Activated CD4-positive, alpha-beta T cell treated with anti-CD3 and anti-CD28 coated beads for 4 hours (primary cell): ENCODE results near the gene CALU.

ENCODE experiments used
- DNase-seq, 2 donors: peaks; one replicate each; pipeline ENCODE4 v3.0.0-alpha.2; 2020

The CALU gene

DNA sequence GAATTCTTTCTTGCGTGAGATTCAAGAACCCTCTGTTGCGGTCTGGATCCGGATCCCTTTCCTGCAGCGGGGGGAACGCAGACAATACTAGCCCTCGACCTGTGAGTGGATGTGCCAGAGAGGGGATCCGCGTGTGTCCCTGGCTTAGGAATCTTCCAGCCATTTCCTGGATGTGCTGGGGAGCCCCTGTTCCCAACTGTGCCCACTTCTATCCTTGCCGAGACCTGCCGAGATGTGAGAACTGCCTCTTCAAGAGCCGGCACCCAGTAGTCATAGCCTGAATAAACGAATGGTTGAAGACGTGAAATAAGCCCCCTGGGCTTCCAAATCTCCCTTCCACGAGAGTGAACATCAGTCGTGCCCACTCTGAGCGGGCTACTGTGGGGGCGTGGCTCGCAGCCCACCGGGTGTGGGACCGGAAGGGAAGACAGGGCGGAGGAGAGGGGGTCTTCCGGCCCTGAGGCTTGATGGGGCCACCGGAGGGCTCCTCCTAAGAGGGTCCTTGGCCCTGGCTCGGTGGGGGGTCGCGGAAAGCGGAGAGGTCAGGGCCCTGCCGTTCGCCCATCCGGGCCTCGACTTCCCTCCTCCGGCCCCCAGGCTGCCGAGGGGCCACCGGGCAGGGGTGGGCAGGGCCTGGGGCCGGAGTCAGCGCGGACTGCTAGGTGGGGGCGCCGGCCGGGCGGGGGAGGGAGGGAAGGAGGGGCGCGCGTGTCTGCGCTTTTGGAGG, 51.3 kb downstream of the CALU start:
- no peak for DNase-seq

DNA sequence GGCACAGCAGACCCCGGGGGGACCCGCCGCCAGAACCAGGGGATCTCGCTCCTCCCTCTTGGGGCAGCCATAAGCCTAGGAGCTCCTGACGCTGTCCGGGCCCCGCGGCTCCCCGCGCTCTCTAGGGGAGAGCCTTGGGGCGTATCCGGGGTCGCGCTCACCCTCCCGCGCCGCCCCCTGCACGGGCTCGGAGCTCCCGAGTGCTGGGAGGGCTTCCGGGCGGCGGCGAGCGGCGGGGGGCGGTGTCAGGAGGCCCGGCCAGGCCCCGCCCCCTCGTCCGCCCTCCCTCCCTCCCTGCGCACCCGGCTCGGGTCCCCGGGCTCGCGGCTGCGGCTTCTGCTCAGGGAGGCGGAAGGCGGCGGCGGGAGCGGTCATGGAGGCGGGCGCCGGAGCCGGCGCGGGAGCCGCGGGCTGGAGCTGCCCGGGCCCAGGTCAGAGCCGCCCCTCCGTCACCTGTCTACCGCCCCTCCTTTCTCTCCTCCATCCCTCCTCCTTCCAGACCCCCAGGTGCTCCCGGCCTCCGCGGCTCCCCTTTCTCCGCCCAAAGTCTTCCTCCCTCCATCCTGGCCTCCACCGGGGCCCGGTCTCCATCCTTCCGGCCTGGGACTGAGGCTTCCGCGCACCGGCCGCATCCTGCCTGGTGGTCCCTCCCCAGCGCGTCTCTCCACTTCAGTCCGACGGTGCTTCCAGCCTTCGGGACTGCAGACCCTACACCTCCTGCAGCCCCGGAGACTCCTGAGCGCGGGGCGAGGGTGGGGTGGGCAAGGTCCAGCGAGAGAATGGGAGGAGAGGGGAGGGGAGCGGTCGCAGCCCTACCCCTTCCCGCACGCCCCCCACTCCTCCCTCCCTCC, 52.2 kb downstream of the CALU start, which contains the start of gene CCDC136:
Gene CCDC136, plus strand, starts transcription at position 848 of the 851 bp plus-strand sequence. CDS start 444 bp downstream, outside the sequence.
- DNase-seq = peak; percentile 74 to 76

DNA sequence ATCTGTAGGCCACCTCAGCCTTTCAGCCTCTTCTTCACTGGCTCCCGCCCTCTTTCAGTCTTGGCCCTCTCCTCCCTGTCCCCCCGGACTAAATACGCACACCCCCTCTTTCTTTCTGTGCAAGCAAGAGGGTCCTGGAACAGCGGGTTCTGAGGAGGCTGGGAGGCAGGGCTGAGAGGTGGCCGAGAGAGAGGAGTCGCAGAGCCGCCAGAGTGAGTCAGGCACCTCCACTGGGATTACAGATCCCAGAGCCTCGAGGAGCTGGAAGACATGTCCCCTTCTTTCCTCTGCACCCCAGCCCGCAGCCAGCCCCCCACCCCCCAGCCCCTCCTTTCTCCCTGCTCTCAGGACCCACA, 52.8 kb downstream of the CALU start:
- DNase-seq = no peak

DNA sequence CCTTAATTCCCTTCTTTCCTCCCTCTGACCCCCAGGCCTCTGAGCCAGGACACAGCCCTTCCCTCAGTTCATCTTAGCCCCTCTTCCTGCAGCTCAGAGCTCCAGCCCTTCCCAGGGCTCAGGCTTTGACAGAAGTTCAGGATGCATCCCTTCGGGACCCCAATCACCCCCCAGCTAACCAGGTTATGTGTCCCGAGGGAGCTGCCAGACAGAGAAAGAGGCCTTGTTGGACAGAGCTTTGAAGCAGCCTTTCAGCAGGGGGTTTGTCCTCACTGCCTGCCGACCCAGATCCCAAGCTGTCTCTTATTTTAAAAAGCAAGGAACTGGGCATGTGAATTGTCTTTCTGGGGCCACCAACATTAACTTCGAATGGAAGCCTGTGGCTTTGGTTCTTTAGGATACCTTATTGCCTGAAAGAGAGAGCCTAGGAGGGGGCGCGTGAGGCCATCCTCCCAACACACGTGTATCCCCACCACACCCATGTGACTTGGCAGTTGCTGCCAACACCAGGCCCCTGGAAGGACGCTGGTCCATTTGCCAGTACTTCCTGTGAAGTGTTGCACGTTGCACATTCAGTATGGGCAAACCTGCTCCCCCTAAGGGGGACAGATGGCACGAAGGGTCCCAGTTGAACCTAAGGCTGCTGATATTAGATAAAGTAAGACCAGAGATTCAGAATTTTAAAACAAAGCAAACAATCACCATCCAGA, 53.5 kb downstream of the CALU start:
- no peak for DNase-seq

DNA sequence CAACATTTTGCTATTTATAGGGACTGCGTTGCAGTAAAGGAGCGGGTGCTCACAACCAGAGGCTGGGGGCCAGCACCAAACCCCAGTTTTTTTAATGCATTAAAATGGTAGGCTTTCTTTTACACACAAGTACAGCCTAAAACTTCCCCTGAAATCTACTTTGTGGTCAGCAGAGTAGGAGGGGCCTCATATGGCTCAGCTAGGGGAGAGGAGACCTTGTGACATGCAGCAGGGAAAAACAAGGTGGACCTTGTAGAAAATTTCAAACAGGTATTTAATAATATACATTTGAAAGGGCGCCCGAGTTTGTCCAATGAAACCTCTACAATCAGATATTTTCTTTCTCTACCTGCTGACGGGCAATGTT, 54.0 kb downstream of the CALU start:
- no peak for DNase-seq

DNA sequence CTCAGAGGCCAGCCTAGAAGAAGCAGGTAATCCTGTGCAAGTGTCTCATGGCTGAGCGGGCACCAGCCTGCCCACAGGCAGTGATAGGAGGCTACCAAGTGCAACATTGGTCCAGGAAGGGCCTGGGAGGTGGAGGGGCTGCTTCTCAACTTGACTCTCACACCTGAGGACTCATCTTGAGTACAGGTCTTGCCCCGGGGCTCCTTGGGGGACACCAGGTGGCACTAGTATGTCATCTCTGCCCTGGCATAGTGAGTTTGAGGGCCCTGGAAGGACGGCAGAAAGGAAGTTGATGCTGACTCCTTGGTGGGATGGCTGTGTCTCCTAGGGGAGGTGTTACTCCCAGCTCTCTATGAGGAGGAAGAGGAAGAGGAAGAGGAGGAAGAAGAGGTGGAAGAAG, 54.9 kb downstream of the CALU start:
- no peak for DNase-seq

DNA sequence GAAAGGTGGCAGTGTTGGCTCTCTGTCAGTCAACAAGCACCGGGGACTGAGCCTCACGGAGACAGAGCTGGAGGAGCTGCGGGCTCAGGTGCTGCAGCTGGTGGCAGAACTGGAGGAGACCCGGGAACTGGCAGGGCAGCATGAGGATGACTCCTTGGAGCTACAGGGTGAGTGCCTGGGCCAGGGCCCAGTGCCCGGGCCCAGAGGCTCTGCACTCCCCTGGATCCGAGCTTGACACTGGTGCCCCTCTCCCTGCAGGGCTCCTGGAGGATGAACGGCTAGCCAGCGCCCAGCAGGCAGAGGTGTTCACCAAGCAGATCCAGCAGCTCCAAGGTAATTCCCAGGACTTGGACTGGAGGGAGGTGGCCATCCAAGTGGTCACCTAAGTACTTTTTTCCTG, 55.3 kb downstream of the CALU start:
- DNase-seq = no peak

DNA sequence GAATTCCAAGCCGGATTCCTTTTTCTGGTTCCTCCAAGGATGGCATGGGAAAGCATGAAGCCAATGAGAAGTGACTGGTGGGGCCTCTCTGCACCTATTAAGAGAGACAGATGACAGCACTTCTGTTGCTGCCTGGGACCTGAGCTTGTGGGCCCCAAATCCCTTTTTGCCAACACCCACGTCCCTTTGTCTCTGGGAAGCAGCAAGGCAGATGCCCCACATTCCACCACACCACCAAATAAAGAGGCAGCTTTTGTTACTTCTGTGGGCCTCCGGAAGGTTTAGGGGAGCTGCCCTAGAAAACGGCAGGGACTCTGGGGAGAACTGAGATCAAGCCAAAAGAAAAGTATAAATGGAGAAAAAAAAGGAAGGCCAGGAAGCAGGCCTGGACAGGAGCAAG, 56.0 kb downstream of the CALU start:
- DNase-seq = no peak

DNA sequence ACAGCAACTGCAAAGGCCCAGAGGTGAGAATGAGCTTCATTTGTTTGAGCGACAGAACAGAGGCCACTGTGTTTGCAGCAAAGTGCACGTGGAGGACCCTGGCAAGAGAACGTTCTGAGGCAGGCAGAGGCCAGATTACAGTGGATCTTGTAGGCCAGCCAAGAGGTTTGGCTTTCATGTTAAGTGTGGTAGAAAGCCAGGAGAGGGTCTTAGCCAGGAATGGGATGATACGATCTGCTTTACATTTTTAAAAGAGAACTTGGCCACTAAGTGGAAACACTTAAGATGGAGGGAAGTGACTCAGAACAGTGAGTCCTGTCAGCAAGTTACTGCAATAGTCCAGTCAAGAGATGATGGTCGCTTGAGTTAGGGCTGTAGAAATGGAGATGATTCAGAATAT, 57.2 kb downstream of the CALU start:
- no peak for DNase-seq

DNA sequence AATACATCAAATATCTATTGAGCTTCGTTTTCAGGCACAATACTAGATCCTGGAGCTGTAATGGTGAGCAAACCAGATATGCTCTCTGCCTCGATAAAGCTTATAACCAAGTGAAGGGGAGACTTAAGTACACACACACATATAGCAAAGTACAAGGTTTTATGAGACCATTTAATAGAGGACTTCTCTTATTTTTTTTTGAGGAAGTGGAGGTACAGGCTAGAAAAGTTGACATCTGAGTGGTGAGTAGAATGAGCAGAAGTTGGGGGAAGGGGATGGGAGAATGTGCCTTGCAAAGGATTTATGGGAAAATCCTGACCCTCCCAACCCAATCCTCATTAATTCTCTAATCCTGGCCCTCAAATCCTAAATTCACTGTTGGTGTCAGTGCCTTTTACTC, 60.3 kb downstream of the CALU start:
- no peak for DNase-seq

DNA sequence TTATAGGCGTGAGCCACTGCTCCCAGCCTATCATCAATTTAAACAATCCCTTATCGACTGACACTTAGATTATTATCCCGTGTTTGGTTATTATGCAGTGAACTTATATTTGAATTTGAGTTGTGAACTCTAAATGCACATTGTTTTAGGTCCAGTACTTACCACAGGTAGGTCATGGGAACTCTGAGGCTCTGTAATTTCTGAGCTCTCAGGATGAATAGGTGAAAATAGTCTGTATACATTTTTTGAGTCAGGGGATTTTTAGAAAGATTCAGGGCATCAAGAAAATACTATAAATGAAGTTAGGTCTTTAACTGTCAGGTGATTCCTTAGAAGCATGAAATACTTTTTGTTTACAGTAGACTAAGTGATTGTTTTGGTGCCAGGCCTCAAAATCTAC, 61.4 kb downstream of the CALU start:
- DNase-seq = no peak

DNA sequence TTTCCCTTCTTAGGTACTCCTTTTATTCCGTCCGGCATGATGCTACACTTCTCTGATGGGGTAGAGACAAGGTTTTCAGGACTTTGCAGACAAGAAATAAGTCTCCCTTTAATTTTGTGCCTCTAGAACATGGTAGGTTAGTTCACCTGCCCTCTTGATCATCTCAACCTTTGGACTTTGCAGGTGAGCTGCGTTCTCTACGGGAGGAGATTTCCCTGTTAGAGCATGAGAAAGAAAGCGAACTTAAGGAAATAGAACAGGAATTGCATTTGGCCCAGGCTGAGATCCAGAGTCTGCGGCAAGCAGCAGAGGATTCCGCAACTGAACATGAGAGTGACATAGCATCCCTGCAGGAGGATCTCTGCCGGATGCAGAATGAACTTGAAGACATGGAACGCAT, 61.8 kb downstream of the CALU start:
- no peak for DNase-seq

DNA sequence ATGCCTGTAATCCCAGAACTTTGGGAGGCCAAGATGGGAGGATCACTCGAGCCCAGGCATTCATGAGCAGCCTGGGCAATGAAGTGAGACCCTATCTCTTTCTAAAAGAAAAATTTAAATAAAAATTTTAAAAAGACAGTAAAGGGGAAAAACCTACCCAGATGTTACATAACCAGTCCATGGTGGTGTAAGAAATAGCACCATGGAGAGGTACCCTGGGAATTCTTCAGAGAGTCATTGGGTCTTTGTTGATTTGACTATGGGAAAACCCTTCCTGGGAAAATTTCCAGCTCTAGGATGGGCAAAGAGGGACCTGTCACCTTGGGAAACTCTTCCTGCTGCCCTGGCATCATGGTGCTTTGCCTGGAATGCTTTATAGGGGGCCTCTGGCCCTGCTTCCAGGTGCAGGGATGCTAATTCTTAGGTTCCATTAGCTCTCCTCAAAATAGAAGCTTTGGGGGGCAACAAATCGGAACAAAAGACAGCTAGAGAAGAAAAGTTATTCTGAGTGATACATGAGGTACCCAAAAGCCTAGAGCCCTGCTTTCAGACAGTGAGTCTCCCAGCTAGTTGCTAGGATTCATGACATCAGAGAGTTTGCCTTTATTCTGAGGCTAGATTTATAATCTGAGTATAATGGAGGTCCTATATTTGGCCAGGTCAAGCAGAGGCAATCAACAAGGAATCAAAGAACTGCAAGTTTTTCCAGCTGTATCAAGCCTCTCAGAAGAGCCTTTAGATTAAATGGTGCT, 62.7 kb downstream of the CALU start:
- no peak for DNase-seq

DNA sequence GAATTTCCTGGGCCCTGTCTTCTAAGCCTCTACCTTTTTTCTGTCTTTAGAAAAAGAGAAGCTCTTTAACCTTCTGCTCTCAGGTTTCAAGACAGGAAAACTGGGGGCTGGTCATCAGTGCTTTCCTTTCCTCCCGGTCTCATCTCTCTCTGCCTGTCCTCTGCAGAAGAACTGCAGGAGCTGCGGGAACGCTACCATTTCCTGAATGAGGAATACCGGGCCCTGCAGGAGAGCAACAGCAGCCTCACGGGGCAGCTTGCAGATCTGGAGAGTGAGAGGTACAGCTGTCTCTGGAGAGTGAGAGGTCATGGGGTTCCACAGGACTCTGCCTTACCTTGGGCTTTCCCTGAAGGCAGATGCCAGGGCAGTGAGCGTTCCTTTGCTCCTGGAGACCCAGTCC, 65.3 kb downstream of the CALU start:
- DNase-seq = no peak

DNA sequence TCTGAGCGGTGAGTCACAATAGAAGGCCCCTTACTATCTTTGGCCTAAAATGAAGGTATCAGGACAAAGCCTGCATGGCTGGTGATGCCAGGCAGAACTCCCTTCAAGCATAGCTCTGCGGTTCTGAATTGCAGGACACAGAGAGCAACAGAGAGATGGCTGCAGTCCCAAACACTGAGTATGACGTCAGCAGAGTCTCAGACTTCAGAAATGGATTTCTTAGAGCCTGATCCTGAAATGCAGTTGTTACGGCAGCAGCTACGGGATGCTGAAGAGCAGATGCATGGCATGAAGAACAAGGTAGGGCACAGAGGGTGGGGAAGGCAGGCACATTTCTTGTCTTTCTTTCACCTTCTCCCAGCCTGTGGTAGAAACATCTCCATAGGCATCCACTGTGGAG, 66.1 kb downstream of the CALU start:
- no peak for DNase-seq

DNA sequence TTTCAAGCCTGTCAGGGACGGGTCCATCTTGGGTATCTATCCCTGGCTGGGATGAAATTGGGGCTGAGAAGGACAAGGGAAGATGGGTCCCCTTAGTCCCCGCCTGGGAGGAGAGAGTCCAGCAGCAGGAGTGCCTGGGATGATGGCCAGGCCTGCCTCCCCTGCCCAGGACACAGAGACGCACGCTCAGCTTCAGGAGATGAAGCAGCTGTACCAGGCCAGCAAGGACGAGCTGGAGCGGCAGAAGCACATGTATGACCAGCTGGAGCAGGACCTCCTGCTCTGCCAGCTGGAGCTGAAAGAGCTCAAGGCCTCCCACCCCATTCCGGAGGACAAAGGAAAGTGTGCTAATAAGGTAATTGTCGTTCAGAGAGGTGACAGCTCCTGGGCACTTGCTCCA, 68.0 kb downstream of the CALU start:
- no peak for DNase-seq

DNA sequence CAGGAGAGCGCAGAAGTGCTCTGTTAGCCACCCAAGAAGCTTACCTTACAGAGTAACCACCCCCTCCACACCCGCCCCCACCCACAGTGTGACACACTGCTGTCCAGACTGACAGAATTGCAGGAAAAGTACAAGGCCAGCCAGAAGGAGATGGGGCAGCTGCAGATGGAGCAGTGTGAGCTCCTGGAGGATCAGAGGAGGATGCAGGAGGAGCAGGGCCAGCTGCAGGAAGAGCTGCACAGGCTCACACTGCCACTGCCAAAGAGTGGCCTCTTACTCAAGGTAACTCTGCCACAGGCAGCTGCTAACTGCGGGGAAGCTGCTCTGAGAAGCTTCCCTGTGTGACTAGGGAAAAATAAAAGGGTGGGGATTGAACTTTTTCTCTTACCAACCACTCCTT, 70.2 kb downstream of the CALU start:
- DNase-seq = no peak

DNA sequence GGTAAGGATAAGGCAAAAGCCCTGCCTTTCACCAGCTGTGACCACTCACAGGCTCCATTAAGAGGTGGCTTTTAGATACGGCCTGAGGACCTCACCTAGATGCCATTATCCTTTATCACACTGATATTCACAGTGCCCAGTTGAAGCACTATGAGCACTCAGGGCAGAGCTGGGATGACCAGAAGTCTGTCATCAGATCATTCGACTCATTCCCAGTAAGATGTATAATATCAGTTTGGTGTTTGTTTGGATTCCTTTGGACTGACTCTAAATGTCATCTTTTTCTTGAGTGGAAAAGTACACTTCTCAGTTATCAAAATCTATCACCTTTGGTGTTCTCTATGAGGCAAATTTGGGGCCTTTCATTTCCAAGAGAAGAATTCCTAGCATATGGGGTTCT, 71.3 kb downstream of the CALU start:
- DNase-seq = no peak

DNA sequence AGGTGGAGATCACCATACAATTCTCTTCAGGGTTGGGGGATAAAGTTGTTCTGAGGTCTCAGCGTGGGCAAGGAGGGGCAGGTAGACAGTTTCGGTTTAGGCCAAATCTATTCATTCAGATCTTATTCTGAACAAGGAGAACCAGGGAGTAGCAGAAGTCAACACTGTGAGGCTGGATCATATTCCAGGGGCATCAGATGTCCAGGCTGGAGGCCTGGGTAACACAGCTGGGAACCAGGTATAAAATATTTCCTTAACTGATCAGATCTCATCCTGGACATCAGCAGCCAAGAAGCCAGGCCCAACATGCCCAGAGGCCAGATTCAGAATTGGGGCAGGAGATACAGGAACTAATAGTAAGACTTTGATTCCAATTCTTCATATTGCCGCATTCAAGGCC, 71.8 kb downstream of the CALU start:
- no peak for DNase-seq

DNA sequence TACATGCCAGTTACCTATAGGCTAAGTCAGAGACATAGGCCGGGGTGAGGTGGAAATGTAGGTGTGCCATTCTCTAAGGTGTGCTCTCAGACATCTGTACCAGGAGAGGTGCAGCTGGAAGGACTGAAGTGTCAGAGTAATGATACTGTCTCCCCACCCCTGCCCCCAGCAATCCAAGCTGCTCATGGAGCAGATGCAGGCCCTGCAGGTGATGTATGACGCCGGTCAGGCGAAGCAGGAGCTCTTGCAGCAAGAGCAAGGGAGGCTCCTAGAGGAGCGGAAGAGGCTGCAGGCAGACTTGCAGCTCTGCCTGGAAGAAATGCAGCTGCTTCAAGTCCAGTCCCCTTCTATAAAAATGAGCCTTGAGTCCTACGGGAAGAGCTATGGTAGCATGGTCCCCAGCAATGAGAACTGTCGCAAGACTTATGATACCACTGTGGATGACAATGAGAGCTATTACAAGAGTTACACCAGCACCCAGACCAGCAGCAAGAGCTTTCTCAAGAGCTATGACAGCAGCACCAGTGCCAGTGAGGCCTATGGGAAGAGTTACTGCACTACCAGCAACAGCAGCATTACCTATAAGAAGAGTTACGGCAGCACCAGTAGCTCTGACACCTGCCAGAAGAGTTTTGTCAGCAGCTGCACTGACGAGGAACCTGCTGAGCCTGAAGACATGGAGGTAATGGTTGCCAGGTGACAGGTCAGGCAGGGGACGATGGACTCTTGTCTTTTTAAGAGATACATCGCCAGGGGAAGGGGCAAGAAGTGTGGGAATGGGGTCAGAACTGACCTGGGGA, 72.7 kb downstream of the CALU start:
- no peak for DNase-seq

DNA sequence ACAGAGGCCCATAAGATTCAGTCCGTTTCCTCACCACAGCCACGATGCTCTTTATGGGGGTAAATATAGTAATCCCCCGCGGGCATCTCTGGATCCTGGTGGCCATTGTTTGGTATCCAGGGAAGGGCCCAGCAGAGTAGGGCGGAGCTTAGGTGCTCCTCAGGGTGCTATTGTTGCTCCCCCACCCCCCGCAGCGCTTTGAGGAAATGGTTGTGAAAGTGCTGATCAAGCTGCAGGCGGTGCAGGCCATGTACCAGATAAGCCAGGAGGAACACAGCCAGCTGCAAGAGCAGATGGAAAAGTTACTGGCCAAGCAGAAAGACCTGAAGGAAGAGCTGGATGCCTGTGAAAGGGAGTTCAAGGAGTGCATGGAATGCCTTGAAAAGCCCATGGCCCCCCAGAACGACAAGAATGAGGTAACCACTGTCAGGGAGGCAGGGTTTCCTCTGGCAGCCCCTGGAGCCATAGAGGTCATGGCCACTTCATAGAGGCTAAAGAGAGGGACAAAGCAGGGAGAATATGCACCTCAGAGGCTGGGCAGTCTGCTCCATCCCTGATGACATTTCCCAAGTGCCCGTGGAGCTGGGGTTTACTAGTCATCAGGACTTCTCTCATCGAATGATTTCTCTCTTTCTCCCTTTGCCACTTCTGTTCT, 73.5 kb downstream of the CALU start:
- DNase-seq = no peak

DNA sequence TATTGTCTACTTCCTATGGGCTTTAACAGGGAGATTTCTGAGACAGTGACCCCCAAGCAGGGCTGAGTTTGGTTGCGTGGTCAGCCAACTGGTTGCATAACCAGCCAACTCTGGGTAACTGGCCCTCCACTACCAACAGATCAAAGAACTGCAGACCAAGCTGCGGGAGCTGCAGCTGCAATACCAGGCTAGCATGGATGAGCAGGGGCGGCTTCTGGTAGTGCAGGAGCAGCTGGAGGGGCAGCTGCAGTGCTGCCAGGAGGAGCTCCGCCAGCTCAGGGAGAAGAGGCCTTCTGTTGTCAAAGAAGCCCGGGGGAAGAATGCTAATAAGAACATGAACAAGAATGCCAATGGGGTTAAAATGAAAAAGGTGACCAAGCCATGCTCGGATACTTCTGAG, 75.3 kb downstream of the CALU start:
- DNase-seq = no peak
